H1 (cell line): ENCODE results near the gene PLIN1. TPM values are rescaled to one million over a fixed set of nuclear protein-coding genes. Genes with fewer than 3 reads are reported as not detected.

Experiments
- CTCF ChIA-PET: fragments of 300-600 bp; sonication (Branson Sonifier 250); formaldehyde crosslinking; loops from one replicate; lab custom pipeline; 2021; ENCODE audit not compliant: partially characterized antibody; lab: Charles Lee
- POLR2A ChIA-PET: fragments of 300-600 bp; sonication (Branson Sonifier 250); formaldehyde crosslinking; loops from one replicate; lab custom pipeline; 2021; ENCODE audit warnings: inconsistent platforms; ENCODE audit not compliant: partially characterized antibody; lab: Charles Lee
- DNase-seq, 2 experiments: peaks; one replicate each; pipeline versions ENCODE4 v3.0.0 to v3.0.0-alpha.2; 2010 to 2022; ENCODE audit warnings: low spot score in 2 of 2, low read depth in 1 of 2, mixed read lengths in 1 of 2
- FAIRE-seq: peaks from 2 replicates; lab custom pipeline; 2011; peaks lifted over from hg19 to GRCh38; lab: Jason Lieb, UNC
- H2AFZ ChIP-seq: 2 replicates; pipeline ENCODE4 v1.8.1; 2012; ENCODE audit warnings: low read length, inconsistent platforms
- H2AK5ac ChIP-seq: 2 replicates; pipeline ENCODE4 v1.6.1; 2013; ENCODE audit warnings: low read depth, low read length
- H2BK120ac ChIP-seq: replicated peaks from 2 replicates; pipeline ENCODE3; 2013; ENCODE audit warnings: low read depth, low read length, inconsistent platforms
- H2BK12ac ChIP-seq: 2 replicates; pipeline ENCODE4 v1.6.1; 2013; ENCODE audit warnings: low read depth, low read length
- H2BK15ac ChIP-seq: 2 replicates; pipeline ENCODE4 v1.6.1; 2013; ENCODE audit warnings: low read length
- H2BK20ac ChIP-seq: 2 replicates; pipeline ENCODE4 v1.6.1; 2013; ENCODE audit warnings: low read length
- H2BK5ac ChIP-seq: 2 replicates; pipeline ENCODE4 v1.6.1; 2013; ENCODE audit warnings: low read depth, low read length
- H3K14ac ChIP-seq: 2 replicates; pipeline ENCODE4 v1.6.1; 2013; ENCODE audit warnings: inconsistent platforms; ENCODE audit not compliant: insufficient read length
- H3K18ac ChIP-seq: 2 replicates; pipeline ENCODE4 v1.6.1; 2013; ENCODE audit warnings: low read length; ENCODE audit errors: extremely low read depth
- H3K23ac ChIP-seq: 2 replicates; pipeline ENCODE4 v1.6.1; 2013; ENCODE audit warnings: inconsistent platforms; ENCODE audit not compliant: insufficient read length
- H3K23me2 ChIP-seq: 2 replicates; pipeline ENCODE4 v1.6.1; 2013; ENCODE audit warnings: low read depth, low read length
- H3K27ac ChIP-seq: 2 replicates; pipeline ENCODE4 v1.6.1; 2011; ENCODE audit warnings: low read depth, low read length, inconsistent platforms
- H3K27me3 ChIP-seq, 4 experiments: replicated peaks in 1 of 4; 1 replicate in 1 of 4; 2 replicates in 3 of 4; pipeline versions ENCODE4 v1.6.1 to v1.8.1; 2011 to 2013; ENCODE audit warnings: low read length in 3 of 4, mild to moderate bottlenecking in 3 of 4, inconsistent platforms in 2 of 4, mixed read lengths in 2 of 4, moderate library complexity in 1 of 4; ENCODE audit not compliant: control insufficient read depth in 3 of 4, insufficient read depth in 3 of 4; ENCODE audit errors: extremely low read depth in 1 of 4
- H3K36me3 ChIP-seq, 4 experiments: 2 replicates each; pipeline versions ENCODE4 v1.6.1 to v1.8.1; 2011 to 2013; ENCODE audit warnings: mild to moderate bottlenecking in 4 of 4, low read length in 3 of 4, moderate library complexity in 2 of 4, control low read depth in 1 of 4, inconsistent platforms in 1 of 4; ENCODE audit not compliant: insufficient read depth in 4 of 4, control insufficient read depth in 2 of 4
- H3K4ac ChIP-seq: replicated peaks from 2 replicates; pipeline ENCODE3; 2013; ENCODE audit warnings: low read length, low read depth, mixed read lengths, inconsistent platforms; ENCODE audit not compliant: insufficient read length
- H3K4me1 ChIP-seq, 4 experiments: replicated peaks in 1 of 4; 1 replicate in 1 of 4; 2 replicates in 3 of 4; pipeline versions ENCODE4 v1.6.1 to v1.8.1; 2011 to 2013; ENCODE audit warnings: low read length in 3 of 4, inconsistent platforms in 2 of 4, mixed read lengths in 1 of 4; ENCODE audit not compliant: insufficient read depth in 4 of 4, control insufficient read depth in 3 of 4
- H3K4me2 ChIP-seq, 2 experiments: 2 replicates each; pipeline versions ENCODE4 v1.6.1 to v1.8.1; 2011 to 2013; ENCODE audit warnings: low read depth in 2 of 2, low read length in 2 of 2, control low read depth in 1 of 2, inconsistent platforms in 1 of 2, mild to moderate bottlenecking in 1 of 2; ENCODE audit not compliant: insufficient read depth in 1 of 2
- H3K4me3 ChIP-seq, 4 experiments: fragments of 200-600, 300-600 bp in 1 of 4; sonication (generic), shearing (Covaris generic), sonication (Bioruptor Twin) in 1 of 4; 2 replicates each; pipeline versions ENCODE4 v1.5.1 to v1.8.1; 2011 to 2016; ENCODE audit warnings: low read length in 4 of 4, low read depth in 3 of 4, control low read depth in 2 of 4, inconsistent platforms in 2 of 4, mild to moderate bottlenecking in 2 of 4, mixed read lengths in 1 of 4, moderate library complexity in 1 of 4; ENCODE audit not compliant: insufficient read depth in 2 of 4; ENCODE audit errors: extremely low read depth in 1 of 4
- H3K56ac ChIP-seq: replicated peaks from 2 replicates; pipeline ENCODE3; 2013; ENCODE audit warnings: low read depth, mild to moderate bottlenecking, mixed read lengths, low read length, inconsistent platforms; ENCODE audit not compliant: insufficient read length
- H3K79me1 ChIP-seq: 2 replicates; pipeline ENCODE4 v1.6.1; 2013; ENCODE audit warnings: low read depth, low read length, control low read depth
- H3K79me2 ChIP-seq, 2 experiments: 2 replicates each; pipeline versions ENCODE4 v1.6.1 to v1.8.1; 2012 to 2013; ENCODE audit warnings: low read length in 2 of 2, mild to moderate bottlenecking in 2 of 2, inconsistent platforms in 1 of 2; ENCODE audit not compliant: insufficient read depth in 2 of 2, control insufficient read depth in 1 of 2
- H3K9ac ChIP-seq, 4 experiments: replicated peaks in 1 of 4; 1 replicate in 1 of 4; 2 replicates in 3 of 4; pipeline versions ENCODE4 v1.6.1 to v1.8.1; 2011 to 2013; ENCODE audit warnings: low read depth in 3 of 4, low read length in 3 of 4, control low read depth in 2 of 4, mild to moderate bottlenecking in 2 of 4, moderate library complexity in 2 of 4, inconsistent platforms in 1 of 4; ENCODE audit errors: extremely low read depth in 1 of 4
- H3K9me3 ChIP-seq, 2 experiments: 2 replicates each; pipeline versions ENCODE4 v1.6.1 to v1.8.1; 2012 to 2013; ENCODE audit warnings: mild to moderate bottlenecking in 2 of 2, moderate library complexity in 2 of 2, control low read depth in 1 of 2, inconsistent platforms in 1 of 2, low read depth in 1 of 2, low read length in 1 of 2, mixed read lengths in 1 of 2; ENCODE audit not compliant: insufficient read depth in 2 of 2
- H4K20me1 ChIP-seq, 2 experiments: replicated peaks in 1 of 2; 2 replicates each; pipeline versions ENCODE3 to v1.8.1; 2011 to 2013; ENCODE audit warnings: inconsistent platforms in 2 of 2, low read length in 2 of 2, mild to moderate bottlenecking in 1 of 2; ENCODE audit not compliant: insufficient read depth in 2 of 2, control insufficient read depth in 1 of 2
- H4K5ac ChIP-seq: 2 replicates; pipeline ENCODE4 v1.6.1; 2013; ENCODE audit warnings: low read length, low read depth, mixed read lengths, inconsistent platforms; ENCODE audit not compliant: insufficient read length
- H4K8ac ChIP-seq: 2 replicates; pipeline ENCODE4 v1.8.0; 2013; ENCODE audit warnings: mild to moderate bottlenecking, moderate library complexity, low read length, inconsistent platforms; ENCODE audit not compliant: insufficient read depth; ENCODE audit errors: extremely low read depth
- H4K91ac ChIP-seq: replicated peaks from 2 replicates; pipeline ENCODE3; 2013; ENCODE audit warnings: low read length, mixed read lengths, inconsistent platforms; ENCODE audit not compliant: insufficient read length
- CBX5 ChIP-seq: fragments of 300-800, 300-1000 bp; sonication (generic); IDR thresholded peaks from 2 replicates; pipeline ENCODE4 v1.7.1; 2016; ENCODE audit warnings: antibody characterized with exemption, low read length, low read depth
- CEBPB ChIP-seq: IDR thresholded peaks from 2 replicates; pipeline ENCODE4 v1.6.1; 2012; ENCODE audit warnings: low read depth, low read length
- CREB1 ChIP-seq: IDR thresholded peaks from 2 replicates; pipeline ENCODE4 v1.6.1; 2012; ENCODE audit warnings: inconsistent platforms
- CTBP2 ChIP-seq: IDR thresholded peaks from 2 replicates; pipeline ENCODE4 v1.7.0; 2011; ENCODE audit warnings: borderline replicate concordance, mild to moderate bottlenecking, moderate library complexity, mixed read lengths, low read length; ENCODE audit not compliant: insufficient read depth, insufficient read length
- EGR1 ChIP-seq: IDR thresholded peaks from 2 replicates; pipeline ENCODE4 v1.6.1; 2011; ENCODE audit warnings: low read depth, low read length, borderline replicate concordance
- KDM1A ChIP-seq: fragments of 200-600, 300-600 bp; sonication (generic); IDR thresholded peaks from 2 replicates; pipeline ENCODE4 v1.7.1; 2016; ENCODE audit warnings: mild to moderate bottlenecking, low read length, borderline replicate concordance
- POLR2AphosphoS5 ChIP-seq: IDR thresholded peaks from 2 replicates; pipeline ENCODE4 v1.6.1; 2011; ENCODE audit warnings: low read depth, low read length
- RAD21 ChIP-seq, 2 experiments: IDR thresholded peaks in 1 of 2; conservative IDR thresholded peaks in 1 of 2; 2 replicates each; pipeline ENCODE4 v1.6.1; 2011; ENCODE audit warnings: low read depth in 2 of 2, low read length in 2 of 2, improper control_type of control experiment in 1 of 2, inconsistent platforms in 1 of 2, mild to moderate bottlenecking in 1 of 2, moderate library complexity in 1 of 2
- RXRA ChIP-seq: IDR thresholded peaks from 2 replicates; pipeline ENCODE4 v1.6.1; 2011; ENCODE audit warnings: low read depth, mild to moderate bottlenecking, low read length, moderate library complexity; ENCODE audit not compliant: insufficient read depth
- SAP30 ChIP-seq: fragments of 300-600 bp; sonication (generic); IDR thresholded peaks from 2 replicates; pipeline ENCODE4 v1.7.1; 2012; ENCODE audit warnings: low read length, moderate library complexity, mild to moderate bottlenecking, inconsistent platforms; ENCODE audit not compliant: insufficient read depth, insufficient replicate concordance
- SP1 ChIP-seq: IDR thresholded peaks from 2 replicates; pipeline ENCODE4 v1.6.1; 2011; ENCODE audit warnings: low read depth, low read length
- TCF12 ChIP-seq: IDR thresholded peaks from 2 replicates; pipeline ENCODE4 v1.6.1; 2011; ENCODE audit warnings: low read depth, mild to moderate bottlenecking, low read length
- WGBS, 2 experiments: shearing (Covaris generic) in 1 of 2; methylation state at CpG; one replicate each; pipeline versions ENCODE4 v1.1.6 to v1.1.7; 2013 to 2015; ENCODE audit warnings: low lambda C conversion rate in 2 of 2, mixed read lengths in 2 of 2, inconsistent platforms in 1 of 2, low coverage in 1 of 2, missing lambda C conversion rate in 1 of 2; ENCODE audit not compliant: insufficient replicate concordance in 2 of 2, insufficient coverage in 1 of 2, insufficient read length in 1 of 2; ENCODE audit errors: extremely low coverage in 1 of 2, missing lambda C conversion rate in 1 of 2; 5-methylcytosine and 5-hydroxymethylcytosine counted together
- polyA plus RNA-seq, 7 experiments: library from polyadenylated mRNA; depleted of rRNA in 3 of 7; stranded (reverse) in 5 of 7; unstranded in 2 of 7; fragments of >200 nt in 5 of 7; fragments of 200-250 nt in 2 of 7; gene quantifications; 1 replicate in 5 of 7; 2 replicates in 1 of 7; 4 replicates in 1 of 7; pipeline versions ENCODE4 v1.2.1 to v1.2.3, GENCODE V29; 2011 to 2013; ENCODE audit warnings: missing spikeins in 2 of 7, mixed read lengths in 2 of 7
- total RNA-seq: library from RNA; stranded (reverse); fragmentation: NEBNext Ultra II Directional; extraction: Animal tissue kit (Norgen Biotek cat#: 25700); gene quantifications from 2 replicates; pipeline ENCODE4 v1.2.1, GENCODE V29; 2021

PLIN1 gene
- total and polyA plus RNA-seq, 2 of the 8 experiments (the other 6 are each of a cell fraction or from before 2014, with no cell fraction given) = 0.33 TPM; not detected in 1

DNA sequence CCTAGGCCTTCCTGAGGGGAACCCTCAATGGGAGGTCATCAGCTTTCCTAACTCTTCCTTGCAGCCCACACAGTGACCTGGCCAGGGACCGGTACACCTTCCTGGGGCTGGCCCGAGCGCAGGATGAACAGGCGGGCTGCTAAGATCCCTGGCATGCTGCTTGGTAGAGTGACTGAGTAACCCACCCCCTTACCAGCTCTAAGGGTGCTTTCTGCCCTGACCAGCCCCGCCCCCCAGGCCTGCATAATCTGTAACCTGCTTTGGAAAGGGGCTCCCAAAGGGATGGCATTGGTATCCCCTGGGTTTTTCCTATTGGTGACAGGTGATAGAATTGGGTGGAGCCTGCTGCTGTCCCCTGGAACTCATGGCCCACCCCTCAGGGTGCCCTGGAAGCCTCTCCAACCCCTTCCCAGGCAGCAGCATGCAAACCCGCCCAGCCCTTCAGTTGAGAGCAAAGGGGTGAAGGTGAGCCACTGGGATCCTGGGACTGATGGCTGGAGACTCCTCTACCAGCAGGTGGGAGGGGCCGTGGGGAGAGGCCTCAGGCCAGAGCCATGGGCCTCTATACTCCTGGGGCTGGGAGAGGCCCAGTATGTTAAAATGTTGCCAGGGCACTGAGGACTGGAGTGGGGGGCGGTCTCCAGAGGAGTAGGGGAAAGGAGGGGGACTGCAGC is 12.8 kb downstream of the PLIN1 start:
- Histone ChIP-seq H3K23me2 (no peaks in the 10 kb centered on the region; the same call in 1 of the 2 replicates), H3K27ac (no peak overlapping the region), H2AK5ac (no peak overlapping the region), H3K4ac (no peak overlapping the region), H3K4me3 (peak overlapping the region; percentile 21 to 61 (median 40); a peak in 5 of 8 replicates), H3K79me1 (no peaks in the 10 kb centered on the region), H4K20me1 (no peaks in the 10 kb centered on the region), H3K79me2 (no peaks in the 10 kb centered on the region), H3K23ac (no peak overlapping the region), H4K91ac (no peak overlapping the region), H4K5ac (no peak overlapping the region), H2BK12ac (no peak overlapping the region), H3K4me2 (peak overlapping the region; percentile 74 to 76), H3K4me1 (peaks cover 0 to 11% (median 7%) of the 10 kb centered on the region in 4 experiments; a peak in 6 of 7 replicates), H3K27me3 (peaks cover 0 to 20% (median 12%) of the 10 kb centered on the region in 4 experiments; a peak in 5 of 7 replicates), H2AFZ (peak overlapping the region; percentile 91), H3K56ac (no peak overlapping the region), H2BK20ac (no peak overlapping the region), H2BK120ac (no peak overlapping the region), H3K36me3 (no peaks in the 10 kb centered on the region), H2BK15ac (0 out of 2 replicates have a peak overlapping the region, but pooled peaks have one; percentile 72), H3K9ac (no peak overlapping the region; a peak in 1 of 7 replicates), H4K8ac (no peak overlapping the region), H3K18ac (peak overlapping the region; percentile 71; the same call in 1 of the 2 replicates), H3K14ac (no peak overlapping the region), H2BK5ac (no peak overlapping the region), H3K9me3 (no peaks in the 10 kb centered on the region)
- DNase-seq (no peak), FAIRE-seq (no peak)
- ChIA-PET CTCF (interaction anchor here (2.4 kb wide), 1 partner anchor 12 kb away, joined by 6 read pairs; no protein-coding TSS in a partner anchor), POLR2A (interaction anchor here (1.1 kb wide), 1 partner anchor 18 kb away, joined by 3 read pairs; no protein-coding TSS in a partner anchor)
- 74% methylated on average over 8 of the region's 8 CpGs; no CpG with 5 or more reads in 1 of the 2 experiments for WGBS, 2 experiments
- TF ChIP-seq SP1 (no peak), KDM1A (no peak), CEBPB (no peak), CTBP2 (no peak), EGR1 (no peak), TCF12 (no peak), POLR2AphosphoS5 (no peak), RXRA (no peak), SAP30 (no peak), RAD21 (IDR thresholded peaks at IDR 0.05 in 1 of 2, conservative IDR thresholded peaks at IDR 0.05 in 1 of 2; ENCODE audit: low read depth in 2 of 2, low read length in 2 of 2) (no peak), CBX5 (no peak), CREB1 (no peak)
